Hematopoietic multipotent progenitor cell treated with erythropoietin and hydrocortisone succinate and interleukin-3 and kit ligand, for 17 days (in vitro differentiated cells): ENCODE results near the gene MFAP3L.
"Not testable (repeated sequence)": the region's sequence is repeated elsewhere in the genome, so short reads cannot be mapped to it uniquely, and the experiment has no call there.

Experiments
- DNase-seq: peaks from one replicate; pipeline ENCODE4 v3.0.0-alpha.2; 2015; ENCODE audit warnings: low spot score

Gene MFAP3L

DNA sequence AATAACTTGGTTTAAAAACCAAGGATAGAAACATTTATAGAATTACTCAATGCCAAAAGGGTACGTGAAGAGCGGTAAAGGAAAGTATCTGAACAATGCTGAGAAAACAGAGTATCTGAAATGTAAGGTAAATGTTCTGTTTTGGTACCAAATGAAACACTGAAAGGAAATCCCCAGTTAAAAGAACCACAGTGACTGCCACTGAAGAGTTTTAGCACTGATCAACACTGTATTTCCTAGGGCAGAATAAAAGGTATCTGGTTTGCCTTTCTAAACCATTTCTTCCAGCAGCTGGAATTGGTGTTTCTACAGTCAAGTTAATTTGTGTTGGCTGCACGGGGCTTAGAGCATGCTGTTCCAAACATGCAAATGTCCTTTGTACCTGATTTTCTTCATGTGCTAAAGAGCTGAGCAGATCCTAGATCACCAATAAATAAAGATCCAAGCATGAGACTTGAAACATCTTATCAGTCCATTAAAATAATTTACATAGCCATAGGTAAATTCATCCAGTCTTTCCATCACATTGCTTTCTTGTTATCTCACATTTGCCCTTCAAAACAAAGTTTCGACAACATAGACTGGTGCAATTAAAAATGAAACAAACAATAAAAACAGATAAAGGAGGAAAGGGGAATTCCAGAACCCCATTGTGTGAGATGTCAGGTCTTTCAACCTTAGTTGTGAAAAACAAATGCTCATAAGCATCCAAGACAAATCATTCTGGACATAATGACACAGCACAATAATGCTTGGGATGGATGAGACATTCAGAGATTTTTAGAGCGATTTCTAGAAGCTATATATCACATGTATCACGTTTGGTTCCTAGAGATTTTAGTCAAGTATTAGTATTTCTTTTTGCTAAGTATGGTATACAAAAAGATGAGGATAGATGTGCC, 38.6 kb downstream of the MFAP3L start:
- no peak for DNase-seq

GRCh38 chr4:169986369-169986768, 39.8 kb downstream of the MFAP3L start:
- DNase-seq = no peak

DNA sequence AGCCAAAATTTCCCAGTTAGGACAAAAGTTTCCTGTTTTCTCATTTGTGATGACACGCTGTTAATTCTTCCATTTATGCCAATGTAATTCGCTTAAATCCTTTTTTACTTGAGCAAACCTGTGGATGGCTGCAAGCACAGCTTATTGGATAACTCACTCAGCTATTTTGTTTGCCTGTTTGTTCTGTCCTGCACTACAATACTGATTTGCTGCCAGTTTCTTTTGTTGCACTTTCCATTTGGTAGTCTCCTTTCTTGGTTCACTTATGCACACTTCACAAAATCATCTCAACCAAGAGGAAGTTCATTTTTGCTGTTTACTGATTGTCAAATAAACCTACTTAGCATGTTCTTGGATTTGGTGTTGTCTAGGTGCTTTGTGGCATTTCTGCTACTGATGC, 40.3 kb downstream of the MFAP3L start:
- DNase-seq = no peak

GRCh38 chr4:169984745-169985144, 41.5 kb downstream of the MFAP3L start:
- DNase-seq = no peak

DNA sequence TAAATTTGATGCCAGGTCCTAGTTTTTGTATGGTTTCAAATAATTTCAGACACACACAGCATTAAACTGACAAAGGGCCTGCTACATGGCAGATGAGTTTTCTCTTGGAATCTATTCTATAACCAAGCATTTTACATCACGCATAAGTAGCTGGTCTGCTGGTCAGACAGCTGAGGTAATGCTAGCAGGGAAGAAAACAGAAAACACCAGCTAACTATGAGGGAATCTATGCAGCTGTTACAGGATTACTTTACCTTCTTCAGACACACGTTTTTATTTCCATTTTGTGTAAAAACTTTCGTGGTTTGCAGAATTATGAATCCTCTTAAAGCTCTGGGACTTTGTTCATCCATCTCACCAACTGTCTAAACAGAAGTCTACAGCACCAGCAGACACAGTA, 42.0 kb downstream of the MFAP3L start:
- no peak for DNase-seq

- no peak for DNase-seq
Measured at GRCh38 chr4:169976951-169977350, 49.2 kb downstream of the MFAP3L start.

GRCh38 chr4:169975838-169976796, 50.1 kb downstream of the MFAP3L start:
- no peak for DNase-seq

GRCh38 chr4:169975131-169975837, 50.9 kb downstream of the MFAP3L start:
- no peak for DNase-seq

- DNase-seq = no peak
Measured at GRCh38 chr4:169971456-169972015, 54.7 kb downstream of the MFAP3L start.

GRCh38 chr4:169968999-169969398, 57.2 kb downstream of the MFAP3L start:
- no peak for DNase-seq

- DNase-seq = no peak
Measured at GRCh38 chr4:169963998-169964397, 62.2 kb downstream of the MFAP3L start.

- DNase-seq = no peak
Measured at GRCh38 chr4:169959254-169959653, 66.9 kb downstream of the MFAP3L start.

GRCh38 chr4:169958629-169959028, 67.6 kb downstream of the MFAP3L start:
- DNase-seq = no peak

DNA sequence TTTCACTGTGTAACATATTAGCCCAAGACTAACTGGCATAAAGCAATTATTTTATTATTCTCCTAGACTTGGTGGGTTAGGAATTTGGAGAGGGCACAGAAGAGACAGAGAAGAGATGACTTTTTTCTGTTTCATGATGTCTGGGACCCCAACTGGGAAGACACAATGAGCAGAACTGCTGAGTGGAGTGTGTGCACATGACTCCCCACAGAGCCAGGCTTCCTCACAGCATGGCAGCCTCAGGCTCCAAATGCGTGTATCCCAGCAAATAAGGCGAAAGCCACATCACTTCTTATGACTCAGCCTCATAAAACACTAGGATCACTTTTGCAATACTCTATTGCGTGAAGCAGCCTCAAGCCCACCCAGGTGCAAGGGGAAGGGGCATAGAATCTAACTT, 68.4 kb downstream of the MFAP3L start:
- DNase-seq = no peak

DNA sequence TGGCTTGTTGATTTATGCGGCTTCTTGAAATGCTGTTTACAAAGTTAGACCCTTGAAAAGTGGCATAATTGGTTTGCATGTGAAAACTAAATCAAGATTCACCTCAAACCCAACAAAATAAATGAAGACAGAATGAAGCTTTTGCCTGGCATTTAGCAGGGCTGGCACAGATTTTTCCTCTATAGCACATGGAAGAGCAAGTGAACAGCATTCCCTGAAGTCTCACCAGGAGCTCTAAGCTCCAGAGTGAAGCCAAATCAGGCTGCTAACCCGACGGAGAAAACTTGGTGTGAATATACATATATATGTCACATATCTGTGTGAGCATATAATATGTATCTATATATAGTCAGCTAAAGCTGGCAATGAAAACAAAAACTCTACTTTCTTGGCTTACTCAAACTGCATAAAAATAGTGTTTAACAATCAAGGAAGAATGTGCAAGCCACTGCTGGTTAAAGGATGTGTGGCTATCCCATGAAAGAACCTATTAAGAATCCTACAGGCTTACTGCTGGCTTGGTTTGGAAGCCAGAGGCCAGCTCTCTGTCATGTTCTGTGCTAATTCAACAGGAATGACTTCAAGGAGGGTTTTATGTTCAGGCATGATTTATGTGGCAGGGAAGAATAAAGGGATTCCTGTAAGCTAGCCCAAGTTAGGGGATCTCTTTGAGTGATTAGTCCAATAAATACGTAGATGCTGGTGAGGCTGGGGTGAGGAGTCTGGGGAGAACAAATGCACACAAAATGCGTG, 69.9 kb downstream of the MFAP3L start:
- DNase-seq = no peak

DNA sequence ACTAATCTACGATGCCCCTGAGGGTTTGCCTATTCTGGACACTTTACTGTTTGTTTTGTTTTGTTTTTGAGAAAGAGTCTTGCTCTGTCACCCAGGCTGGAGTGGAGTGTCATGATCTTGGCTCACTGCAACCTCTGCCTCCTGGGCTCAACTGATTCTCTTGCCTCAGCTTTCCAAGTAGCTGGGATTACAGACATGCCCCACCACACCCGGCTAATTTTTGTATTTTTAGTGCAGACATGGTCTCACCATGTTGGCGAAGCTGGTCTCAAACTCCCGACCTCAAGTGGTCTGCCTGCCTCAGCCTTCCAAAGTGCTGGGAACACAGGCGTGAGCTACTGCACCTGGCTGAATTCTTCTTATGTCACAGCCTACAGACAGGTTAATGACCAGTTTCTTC, 70.7 kb downstream of the MFAP3L start:
- no peak for DNase-seq

DNA sequence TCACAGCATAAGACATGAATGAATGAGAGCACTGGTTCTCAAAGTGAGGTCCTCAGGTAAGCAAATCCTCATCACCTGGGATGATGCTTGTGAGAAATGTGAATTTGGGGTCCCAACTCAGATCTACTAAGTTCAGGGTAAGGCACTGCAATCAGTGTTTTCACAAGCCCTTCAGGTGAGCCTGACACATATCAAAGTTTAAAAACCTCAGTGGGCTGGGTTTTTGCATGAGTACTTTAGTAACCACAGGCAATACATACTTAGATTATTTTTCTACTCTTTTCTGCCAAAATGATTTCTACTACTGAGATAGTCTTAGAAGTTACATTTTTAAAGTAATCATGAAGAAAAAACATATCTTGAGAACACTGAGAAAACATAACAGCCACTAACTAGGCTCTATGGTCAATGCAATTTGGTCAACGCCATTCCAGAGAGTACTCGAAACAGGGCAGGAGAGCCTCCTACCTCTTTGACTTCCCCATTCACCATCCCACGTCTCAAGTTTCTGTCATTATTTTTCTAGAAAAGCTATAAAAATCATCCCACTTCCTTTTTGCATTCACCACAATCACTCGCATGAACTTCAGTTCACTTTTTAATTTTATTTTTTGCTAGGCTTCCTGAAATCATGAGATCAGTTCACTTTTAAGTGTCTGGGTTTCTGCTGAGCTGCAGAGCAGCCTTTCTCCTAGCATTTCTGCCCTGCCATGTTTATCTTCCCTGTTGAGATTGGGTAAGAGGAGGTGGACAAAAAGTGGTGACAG, 73.8 kb downstream of the MFAP3L start:
- no peak for DNase-seq

GRCh38 chr4:169948271-169948670, 77.9 kb downstream of the MFAP3L start:
- no peak for DNase-seq

- no peak for DNase-seq
Measured at GRCh38 chr4:169945636-169946035, 80.6 kb downstream of the MFAP3L start.

- not testable (repeated sequence) for DNase-seq
Measured at GRCh38 chr4:169943601-169944000, 82.6 kb downstream of the MFAP3L start.
